ENCODE data around the gene SUPT6H.

Gene SUPT6H

DNA sequence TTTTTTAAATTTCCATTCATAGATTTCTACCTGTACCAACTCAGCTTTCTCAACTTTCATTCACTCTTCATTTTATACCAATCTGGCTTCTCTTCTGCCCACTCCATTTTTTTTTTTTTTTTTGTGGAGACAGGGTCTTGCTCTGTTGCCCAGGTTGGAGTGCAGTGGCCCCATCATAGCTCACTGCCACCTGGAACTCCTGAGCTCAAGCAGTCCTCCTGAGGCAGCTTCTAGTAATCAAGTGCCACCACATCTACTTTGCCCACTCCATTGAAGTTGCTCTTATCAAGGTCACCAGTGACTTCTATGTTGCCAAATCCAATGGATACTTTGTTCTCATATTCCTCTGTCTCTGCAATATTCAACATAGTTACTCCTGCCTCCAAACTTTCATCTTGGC is 1.7 kb downstream of the SUPT6H start:
- DNase-seq (ENCODE audit: low read depth), result no peak
- H3K4me3 ChIP-seq (ENCODE audit: control insufficient read depth, low read depth, low read length), result peak overlapping the region; percentile 1; the same call in 1 of the 2 replicates

DNA sequence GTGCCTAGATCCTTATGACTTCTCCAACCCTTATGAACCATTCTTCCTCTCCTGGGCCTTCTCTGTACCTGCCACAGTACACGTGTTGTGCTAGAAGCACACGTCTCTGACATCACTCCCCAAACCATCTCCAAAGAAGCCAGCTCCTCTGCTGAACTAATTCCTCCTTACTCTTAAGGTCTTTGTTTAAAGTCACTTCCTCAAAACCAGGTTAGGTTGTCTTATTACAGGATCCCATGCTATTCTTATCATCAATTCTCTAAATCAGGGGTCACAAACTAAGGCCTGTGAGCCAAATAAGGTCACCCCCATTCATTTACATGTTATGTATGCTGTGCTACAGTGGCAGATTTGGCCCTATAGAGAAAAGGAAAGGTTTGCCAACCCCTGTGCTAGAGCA is 4.0 kb downstream of the SUPT6H start:
- TF ChIP-seq, protein P1, sequence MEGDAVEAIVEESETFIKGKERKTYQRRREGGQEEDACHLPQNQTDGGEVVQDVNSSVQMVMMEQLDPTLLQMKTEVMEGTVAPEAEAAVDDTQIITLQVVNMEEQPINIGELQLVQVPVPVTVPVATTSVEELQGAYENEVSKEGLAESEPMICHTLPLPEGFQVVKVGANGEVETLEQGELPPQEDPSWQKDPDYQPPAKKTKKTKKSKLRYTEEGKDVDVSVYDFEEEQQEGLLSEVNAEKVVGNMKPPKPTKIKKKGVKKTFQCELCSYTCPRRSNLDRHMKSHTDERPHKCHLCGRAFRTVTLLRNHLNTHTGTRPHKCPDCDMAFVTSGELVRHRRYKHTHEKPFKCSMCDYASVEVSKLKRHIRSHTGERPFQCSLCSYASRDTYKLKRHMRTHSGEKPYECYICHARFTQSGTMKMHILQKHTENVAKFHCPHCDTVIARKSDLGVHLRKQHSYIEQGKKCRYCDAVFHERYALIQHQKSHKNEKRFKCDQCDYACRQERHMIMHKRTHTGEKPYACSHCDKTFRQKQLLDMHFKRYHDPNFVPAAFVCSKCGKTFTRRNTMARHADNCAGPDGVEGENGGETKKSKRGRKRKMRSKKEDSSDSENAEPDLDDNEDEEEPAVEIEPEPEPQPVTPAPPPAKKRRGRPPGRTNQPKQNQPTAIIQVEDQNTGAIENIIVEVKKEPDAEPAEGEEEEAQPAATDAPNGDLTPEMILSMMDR (IDR thresholded peaks at IDR 0.05; ENCODE audit: control insufficient read depth, insufficient read depth, low read depth, low read length, missing control alignments), result no peak
- DNase-seq (ENCODE audit: low read depth), result no peak
- H3K4me3 ChIP-seq (ENCODE audit: control insufficient read depth, low read depth, low read length), result no peak overlapping the region

More for the DNA sequence above, 1.7 kb downstream of the SUPT6H start:
- TF ChIP-seq, protein P1 (IDR thresholded peaks at IDR 0.05; ENCODE audit: control insufficient read depth, insufficient read depth, low read depth, low read length, missing control alignments), result no peak

DNA sequence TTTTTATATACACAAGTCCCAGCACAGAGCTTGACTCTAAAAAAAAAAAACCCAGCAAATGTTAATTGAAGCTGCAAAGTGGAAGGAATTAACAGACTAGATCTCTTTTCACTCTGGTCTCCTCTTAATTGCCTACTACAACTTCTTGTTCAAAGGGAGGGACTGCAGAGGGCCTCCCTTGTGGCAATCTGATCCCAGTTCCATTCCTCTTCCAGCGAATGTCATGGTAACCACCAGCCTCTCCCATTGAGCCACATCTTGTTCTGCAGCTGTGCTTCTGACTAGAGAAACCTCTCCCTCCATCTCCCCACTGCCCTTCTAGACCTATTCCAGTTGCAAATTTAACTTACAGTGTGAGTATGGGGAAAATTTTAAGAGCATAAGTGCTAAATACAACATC is 5.9 kb downstream of the SUPT6H start:
- DNase-seq (ENCODE audit: low read depth), result no peak
- H3K4me3 ChIP-seq (ENCODE audit: control insufficient read depth, low read depth, low read length), result no peak overlapping the region
- TF ChIP-seq, protein P1 (IDR thresholded peaks at IDR 0.05; ENCODE audit: control insufficient read depth, insufficient read depth, low read depth, low read length, missing control alignments), result no peak

DNA sequence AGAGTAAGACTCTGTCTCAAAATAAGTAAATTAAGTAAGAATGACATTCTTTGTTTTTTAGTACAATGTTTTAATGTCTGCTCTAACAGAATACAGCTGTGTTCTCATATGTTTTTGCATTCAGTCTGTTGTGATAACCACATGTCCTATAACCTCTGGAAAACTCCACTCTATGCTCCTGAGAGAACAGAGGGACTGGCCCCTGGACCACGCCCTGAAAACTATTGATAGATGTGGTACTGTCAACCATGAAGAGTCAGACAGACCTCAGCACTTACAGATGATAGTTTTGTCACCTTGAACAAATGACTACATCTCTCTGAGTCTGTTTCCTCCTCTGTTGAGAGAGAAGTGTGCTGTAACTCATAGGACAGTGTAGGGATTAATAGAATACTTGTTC is 7.9 kb downstream of the SUPT6H start:
- TF ChIP-seq, protein P1 (IDR thresholded peaks at IDR 0.05; ENCODE audit: control insufficient read depth, insufficient read depth, low read depth, low read length, missing control alignments), result no peak
- H3K4me3 ChIP-seq (ENCODE audit: control insufficient read depth, low read depth, low read length), result no peak overlapping the region
- DNase-seq (ENCODE audit: low read depth), result no peak

DNA sequence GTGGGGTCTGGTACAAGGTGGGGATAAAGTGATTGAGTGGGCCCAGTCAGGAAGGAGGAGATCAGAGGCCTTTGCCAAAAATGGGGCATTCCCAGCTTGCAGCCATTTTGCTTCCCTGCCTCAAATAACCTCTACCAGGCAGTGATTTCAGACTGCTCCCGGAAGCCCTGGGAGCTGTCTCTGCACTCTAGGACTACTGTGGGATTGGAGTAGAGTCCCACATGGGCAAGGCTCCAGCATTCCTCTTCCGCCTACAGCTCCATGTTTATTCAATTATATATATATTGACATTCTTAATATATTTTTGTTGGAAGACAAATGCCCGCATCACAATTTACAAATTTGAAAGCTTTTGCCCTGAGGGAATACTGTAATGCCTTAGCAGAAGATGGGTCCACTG is 13.5 kb downstream of the SUPT6H start:
- no peak overlapping the region for H3K4me3 ChIP-seq (ENCODE audit: control insufficient read depth, low read depth, low read length)
- TF ChIP-seq, protein P1 (IDR thresholded peaks at IDR 0.05; ENCODE audit: control insufficient read depth, insufficient read depth, low read depth, low read length, missing control alignments), result no peak
- DNase-seq (ENCODE audit: low read depth), result no peak

DNA sequence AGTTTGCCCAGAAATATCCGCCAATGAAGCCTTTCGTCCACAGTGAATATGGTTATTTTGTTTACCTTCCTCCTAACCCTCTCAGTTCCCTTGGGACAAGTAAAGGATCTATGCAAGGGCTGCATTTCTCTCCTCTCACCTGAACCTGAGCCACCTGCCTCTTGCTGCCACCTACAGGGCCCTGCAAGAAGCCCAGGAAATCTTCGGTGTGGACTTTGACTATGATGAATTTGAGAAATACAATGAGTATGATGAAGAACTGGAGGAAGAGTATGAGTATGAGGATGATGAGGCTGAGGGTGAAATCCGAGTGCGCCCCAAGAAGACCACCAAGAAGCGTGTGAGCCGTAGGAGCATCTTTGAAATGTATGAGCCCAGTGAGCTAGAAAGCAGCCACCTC is 14.0 kb downstream of the SUPT6H start:
- no peak for DNase-seq (ENCODE audit: low read depth)
- H3K4me3 ChIP-seq (ENCODE audit: control insufficient read depth, low read depth, low read length), result no peak overlapping the region
- TF ChIP-seq, protein P1 (IDR thresholded peaks at IDR 0.05; ENCODE audit: control insufficient read depth, insufficient read depth, low read depth, low read length, missing control alignments), result peak; percentile 21

DNA sequence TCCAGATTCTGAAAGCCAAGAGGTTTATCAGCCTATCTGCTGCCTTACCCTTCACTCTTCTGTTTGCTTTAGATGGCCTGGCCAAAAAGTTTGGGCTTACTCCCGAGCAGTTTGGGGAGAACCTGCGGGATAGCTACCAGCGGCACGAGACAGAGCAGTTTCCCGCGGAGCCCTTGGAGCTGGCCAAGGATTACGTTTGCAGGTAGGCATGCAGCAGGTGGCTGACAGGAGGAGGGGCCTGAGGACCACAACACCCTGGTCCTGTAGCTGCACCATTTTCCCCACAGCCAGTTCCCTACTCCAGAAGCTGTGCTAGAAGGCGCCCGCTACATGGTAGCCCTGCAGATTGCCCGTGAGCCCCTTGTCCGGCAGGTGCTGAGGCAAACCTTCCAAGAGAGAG is 20.6 kb downstream of the SUPT6H start:
- TF ChIP-seq, protein P1 (IDR thresholded peaks at IDR 0.05; ENCODE audit: control insufficient read depth, insufficient read depth, low read depth, low read length, missing control alignments), result no peak
- no peak overlapping the region for H3K4me3 ChIP-seq (ENCODE audit: control insufficient read depth, low read depth, low read length)
- DNase-seq (ENCODE audit: low read depth), result no peak
